NCI-H526 treated with DMSO at 0.1 percent for 48 hours (cell line): Measurements from ENCODE around the gene ST6GALNAC5.
A peak's percentile ranks its signal among the peaks of the same experiment; 100 is the strongest.
"Not testable (repeated sequence)": the region's sequence is repeated elsewhere in the genome, so short reads cannot be mapped to it uniquely, and the experiment has no call there.

Source experiments
- DNase-seq: peaks from one replicate; lab custom pipeline; 2025; lab: John Stamatoyannopoulos, UW

The ST6GALNAC5 gene

DNA sequence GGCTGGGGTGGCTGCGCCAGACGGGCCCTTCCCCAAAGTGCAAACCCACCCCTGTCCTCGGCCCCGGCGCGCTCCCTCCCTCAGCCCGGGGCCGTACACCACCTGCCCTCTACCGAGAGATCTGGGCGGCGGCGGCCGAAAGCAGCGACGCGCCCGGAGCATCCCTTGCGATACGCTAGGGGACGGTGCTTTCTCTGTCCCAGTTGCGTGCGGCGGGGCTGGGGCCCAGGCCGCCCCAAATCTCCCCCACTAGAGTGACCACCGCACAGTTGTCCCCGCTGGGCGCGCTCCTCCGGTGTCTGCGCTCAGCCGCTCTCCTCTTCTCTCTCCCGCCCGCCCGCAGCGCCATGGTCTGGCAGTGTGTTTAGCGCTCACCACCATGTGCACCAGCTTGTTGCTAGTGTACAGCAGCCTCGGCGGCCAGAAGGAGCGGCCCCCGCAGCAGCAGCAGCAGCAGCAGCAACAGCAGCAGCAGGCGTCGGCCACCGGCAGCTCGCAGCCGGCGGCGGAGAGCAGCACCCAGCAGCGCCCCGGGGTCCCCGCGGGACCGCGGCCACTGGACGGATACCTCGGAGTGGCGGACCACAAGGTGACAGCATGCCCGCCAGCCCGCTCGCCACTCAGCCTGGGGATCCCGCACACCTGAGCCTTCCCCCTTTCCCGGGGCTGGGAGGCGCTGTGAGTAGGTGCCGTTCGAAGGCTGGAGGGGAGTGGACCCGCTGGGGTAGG is 1.0 kb downstream of the ST6GALNAC5 start:
- DNase-seq = peak; percentile 78

DNA sequence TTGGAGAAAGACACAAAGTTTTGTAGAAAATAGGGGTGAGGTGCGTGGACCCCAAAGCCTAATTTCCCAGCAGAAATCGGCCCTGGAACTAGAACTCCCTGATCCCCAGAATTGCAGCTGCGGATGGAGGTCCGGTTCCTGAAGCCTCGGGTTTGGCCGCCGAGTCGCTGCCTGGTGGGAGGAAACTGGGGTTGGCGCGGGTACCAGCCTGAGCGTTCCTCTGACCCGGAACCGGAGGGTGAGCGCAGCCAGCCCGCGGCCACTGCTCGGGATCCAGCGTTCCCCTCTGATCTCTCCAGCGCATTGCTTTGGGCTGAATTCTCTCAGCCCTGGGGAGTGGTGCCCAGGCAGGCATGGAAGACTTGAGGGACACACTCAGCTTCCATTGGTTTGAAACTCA is 1.6 kb downstream of the ST6GALNAC5 start:
- DNase-seq = peak; percentile 55

DNA sequence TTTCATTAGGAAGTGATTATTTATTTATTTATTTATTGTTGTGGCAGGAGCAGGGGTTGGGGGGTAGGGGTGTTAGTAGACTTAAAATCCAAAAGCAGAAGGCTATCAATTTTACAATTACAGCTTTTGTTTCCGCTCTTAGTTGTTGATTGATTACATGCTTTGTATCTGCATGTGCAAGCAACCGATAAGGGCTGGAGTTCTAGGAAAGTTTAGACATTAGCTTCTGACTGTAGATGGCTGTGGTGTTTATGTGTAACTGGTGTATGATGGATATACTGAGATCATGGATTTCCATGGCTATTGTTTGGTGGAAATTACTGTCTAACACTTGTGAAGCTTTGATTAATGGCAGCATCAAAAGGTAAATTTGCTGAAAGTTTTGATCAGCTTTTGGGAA is 2.8 kb downstream of the ST6GALNAC5 start:
- DNase-seq = no peak

DNA sequence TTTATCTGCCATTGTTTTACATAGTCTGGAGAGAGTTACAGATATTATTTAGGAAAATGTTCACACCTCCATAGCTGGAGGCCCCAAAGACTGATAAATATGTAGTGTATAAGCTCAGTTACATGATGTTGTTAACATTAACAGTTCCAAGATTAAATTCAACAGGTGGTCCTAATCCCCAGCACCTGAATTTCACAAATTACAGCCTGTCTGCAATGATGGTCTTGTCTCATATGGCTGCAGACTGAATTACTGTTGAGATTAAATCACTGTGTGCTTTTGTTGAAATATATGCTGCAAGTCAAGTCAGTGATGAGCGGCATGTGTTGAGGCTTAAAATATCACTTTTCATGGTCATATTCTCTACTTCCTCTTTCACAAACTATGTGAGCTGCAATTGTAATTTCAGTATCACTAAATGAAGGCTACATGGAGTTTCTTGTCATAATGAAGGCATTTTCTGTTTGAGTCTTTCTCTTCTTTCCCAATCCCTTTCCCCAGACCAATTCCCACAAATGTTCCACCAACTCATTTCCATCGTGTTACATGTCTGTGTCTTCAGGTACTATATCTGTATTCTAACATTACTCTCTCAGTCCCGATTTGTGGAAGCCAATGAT is 4.2 kb downstream of the ST6GALNAC5 start:
- DNase-seq = no peak

DNA sequence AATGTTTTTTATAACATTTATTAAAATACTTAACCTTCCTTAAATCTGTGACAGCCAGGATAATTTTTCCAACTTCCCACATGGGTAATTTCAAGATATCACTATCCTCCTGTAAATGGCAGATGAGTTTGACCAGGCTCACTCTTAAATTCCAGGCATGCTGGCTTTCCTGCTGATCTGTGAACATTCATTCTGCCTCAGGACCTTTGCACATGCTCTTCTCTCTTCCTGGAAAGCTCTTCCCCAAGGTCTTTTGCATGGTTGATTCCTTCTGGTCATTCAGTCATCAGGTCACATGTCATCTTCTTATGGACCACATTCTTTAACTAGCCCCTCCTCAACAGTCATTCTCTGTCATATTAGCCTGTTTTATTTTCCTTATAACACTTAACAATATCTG is 5.7 kb downstream of the ST6GALNAC5 start:
- no peak for DNase-seq

DNA sequence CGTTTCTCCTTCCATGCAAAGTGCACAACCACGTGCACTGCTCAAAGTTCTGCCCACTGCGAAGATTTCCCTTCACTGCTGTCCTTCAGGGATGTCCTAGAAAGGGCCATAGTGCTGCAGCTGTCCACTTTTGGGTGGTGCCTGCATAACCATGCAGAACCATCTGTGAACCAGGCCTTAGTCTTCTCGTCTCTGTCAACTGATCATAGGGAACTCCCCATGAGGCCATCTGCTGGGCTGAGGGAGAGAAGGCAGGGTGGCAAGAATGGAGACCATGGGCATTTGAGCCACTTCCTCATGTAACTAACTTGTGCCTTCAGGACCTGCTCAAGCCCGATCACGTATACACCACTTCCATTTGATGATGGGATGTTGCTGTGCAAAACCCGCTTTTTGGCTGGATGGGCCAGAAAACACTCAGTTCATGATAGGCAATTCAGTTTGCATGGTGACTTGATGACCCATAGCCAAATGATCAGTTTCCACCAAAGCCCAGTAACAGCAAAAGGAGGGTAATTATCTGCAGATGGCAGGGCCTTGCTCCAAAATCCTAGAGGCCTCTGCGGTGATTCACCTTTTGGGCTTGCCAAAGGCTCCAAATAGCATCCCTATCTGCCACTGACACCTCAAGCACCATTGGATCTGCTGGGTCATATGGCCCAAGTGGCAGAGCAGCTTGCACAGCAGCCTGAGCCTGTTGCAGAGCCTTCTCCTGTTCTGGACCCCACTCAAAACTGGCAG is 9.5 kb downstream of the ST6GALNAC5 start:
- DNase-seq = no peak

DNA sequence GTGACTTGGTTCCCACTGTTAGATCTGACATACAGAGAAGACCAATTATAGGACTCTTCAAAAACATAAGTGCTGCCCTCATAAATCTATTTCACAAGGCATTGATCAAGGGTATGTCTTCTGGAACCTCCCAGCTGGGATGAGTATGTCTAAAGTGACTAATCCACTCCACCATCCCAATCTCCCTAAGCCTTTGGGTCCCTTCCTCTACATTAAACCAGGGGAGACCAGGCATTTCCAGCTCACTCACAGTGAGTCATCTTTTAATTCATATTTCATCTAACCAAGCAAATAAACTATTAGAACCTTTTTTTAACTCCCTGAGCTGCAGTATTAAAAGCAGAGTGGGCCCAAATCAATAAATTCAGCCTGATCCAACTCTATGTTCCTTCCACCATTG is 11.7 kb downstream of the ST6GALNAC5 start:
- not testable (repeated sequence) for DNase-seq

DNA sequence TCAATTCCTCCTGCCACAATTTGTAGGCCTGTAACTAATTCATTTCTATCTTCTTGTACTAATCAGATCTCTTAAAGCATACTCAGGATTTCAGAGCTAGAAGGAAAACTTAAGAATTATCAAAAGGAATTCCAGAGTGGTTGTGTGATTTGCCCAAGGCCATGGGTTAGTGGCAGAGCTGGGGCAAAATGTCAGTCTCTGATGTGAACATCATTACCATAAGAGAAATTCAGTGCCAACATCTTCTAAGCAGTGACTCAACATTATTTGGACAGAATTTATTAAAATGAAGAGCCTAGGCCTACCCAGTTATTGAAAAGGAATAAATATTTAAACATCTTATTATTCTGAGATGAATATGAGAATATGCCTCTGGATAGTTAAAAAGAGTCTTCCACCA is 14.5 kb downstream of the ST6GALNAC5 start:
- DNase-seq = no peak

DNA sequence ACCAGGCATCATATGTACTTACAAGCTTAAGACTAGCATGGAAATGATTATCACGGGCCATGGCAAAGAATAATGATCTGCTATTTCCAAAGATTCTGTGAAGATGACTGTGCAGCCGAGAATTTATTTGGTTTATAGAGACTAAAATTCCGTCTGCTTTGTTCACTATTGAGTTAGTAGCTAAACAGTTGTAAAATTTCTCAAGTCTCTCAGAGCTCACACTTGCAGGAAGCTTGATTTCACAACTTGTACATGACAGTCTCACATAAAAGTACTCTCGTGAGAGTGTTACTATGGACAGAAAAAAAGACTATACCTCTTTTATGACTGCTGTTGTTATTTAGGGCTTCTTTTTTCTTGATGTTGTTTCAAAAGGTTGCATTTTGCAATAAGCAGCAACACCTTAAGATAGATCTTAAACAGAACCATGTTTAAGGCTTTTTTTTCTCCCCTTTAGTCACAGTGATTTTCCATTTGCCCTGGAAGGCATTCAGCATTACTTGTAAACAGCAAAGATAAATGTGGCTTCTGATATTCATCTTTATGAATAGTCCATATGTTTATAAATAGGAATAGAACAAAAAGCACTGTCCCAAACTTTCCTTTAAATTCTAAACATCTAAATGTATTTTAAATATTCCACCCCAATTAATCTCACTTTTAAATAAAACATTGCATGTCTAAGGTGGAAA is 24.8 kb downstream of the ST6GALNAC5 start:
- DNase-seq = no peak

DNA sequence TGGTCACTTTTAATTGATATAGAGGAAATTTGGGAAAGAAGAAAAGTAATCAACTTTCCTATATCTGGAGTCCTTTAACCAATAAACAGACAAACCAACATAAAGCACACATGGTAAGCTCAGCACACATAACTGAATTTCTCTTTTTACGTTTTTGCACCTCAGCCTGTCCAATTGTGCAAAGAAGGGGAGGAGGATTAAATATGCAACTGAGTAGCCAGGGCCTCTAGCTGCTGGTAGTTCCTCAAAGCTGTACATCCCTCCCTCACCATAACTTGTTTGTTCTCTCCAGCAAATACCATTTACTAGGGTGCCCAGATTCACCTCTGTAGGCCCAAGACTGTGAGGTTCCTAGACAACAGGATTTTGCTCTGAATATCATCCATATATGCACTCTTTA is 25.4 kb downstream of the ST6GALNAC5 start:
- no peak for DNase-seq

DNA sequence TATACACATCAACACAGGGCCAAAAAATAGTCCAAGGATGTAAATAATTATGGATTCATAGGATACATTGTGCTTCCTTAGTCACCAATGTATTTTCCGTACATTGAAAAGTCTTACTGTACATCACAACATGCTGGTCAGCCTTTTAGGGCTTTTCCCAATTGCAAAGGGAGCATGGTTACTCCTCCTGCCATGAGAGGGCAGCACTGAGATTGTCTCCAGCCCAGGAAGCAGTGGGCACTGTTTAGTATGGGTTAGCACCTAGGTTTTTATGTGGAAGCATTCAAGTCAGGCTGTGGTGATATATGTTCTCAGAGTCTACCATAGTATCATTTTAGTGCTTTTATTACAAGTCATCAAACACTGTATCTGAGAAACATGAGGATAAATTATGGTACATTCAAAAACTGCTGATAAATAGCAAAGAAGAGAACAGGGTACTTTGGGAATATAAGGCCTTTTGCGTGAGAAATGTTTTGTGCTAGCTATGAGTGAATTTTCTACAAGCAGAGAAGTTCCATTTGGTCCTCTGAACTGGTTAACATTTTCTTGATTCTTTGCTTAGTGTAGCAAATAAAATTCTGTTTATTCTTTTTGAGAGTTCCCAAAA is 34.0 kb downstream of the ST6GALNAC5 start:
- DNase-seq = peak; percentile 9

DNA sequence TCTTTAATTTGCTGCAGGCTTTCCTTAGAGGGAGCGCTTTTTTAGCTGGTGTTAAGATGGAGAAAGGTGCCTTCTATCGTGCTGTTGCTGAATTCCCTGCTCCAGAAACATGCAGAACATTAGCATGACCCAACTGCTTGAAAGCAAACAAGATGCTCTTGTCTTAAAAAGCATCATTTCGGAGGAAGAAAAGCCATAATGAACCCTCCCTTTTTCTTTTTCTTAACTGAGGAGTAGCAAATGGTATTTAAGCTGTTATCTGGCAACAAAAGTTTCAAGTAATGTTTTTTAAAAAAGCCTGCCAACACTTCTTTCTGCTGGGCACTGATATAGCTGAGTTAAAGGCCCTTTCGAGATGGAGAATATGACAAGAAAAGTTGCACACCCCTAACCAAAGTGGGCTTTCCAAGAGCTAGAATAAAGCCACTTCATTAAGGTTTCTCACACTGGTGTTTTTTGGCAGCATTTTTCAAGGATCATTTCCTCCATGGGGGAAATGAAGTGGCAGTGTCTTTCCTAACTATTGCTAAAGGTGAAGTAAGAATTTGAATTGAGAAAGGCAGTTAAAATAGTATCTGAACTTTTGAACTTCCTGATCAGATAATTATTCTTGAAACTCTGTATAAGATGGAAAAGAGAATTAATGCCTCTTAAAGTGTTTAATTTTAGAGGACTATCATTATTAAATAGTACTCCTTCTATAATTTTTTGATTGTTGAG is 38.8 kb downstream of the ST6GALNAC5 start:
- DNase-seq = no peak

DNA sequence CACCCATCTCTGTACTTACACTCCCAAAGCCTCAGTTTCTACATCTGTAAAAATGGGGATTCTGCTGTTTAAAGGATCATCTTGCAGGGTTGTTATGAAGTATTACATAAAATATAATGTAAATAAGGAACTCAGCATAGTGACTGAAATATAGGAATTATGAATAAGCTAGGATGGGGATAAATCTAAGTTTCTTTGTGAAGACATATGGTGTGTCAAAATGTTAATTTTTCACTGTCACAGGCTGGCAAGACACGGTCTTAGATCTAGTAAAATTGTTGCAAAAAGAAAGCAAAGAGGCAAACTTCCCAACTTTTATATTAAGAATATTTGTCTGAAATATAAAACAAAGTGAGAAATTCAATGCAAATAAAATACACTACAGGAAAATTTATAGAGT is 42.0 kb downstream of the ST6GALNAC5 start:
- no peak for DNase-seq

DNA sequence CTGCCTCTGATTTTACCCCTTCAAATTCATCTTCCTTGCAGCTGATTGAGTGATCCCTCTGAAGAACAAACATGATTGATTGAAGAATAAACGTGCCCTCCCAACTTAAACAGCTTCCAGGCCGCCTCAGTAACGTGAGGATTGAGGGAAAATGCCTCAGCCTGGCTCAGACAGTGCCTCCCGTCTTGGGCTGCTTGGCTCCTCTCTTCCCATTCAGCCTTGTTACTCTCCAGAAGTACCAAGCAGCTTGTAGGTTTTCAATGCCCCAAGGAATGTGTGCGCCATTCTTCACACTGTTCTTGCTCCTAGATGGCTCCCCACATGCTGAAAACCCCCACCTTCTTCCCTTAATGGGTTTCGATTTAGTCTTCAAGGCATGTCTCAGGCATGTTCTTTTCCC is 51.8 kb downstream of the ST6GALNAC5 start:
- DNase-seq = no peak

DNA sequence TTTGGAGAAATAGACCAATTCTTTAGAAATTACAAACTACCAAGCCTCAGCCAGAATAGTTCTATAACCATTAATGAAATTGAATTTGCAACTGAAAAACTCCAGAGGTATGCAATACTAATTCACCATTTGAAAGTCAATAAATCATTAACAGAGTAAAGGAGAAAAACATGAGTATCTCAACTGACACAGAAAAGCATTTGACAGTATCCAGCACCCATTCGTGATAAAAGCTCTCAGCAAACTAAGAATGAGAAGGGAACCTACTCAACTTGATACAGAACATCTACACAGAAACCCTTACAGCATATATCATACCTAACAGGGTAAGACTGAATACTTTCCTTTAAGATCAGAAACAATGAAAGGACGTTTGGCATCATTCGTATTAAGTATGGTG is 54.3 kb downstream of the ST6GALNAC5 start:
- DNase-seq = no peak

DNA sequence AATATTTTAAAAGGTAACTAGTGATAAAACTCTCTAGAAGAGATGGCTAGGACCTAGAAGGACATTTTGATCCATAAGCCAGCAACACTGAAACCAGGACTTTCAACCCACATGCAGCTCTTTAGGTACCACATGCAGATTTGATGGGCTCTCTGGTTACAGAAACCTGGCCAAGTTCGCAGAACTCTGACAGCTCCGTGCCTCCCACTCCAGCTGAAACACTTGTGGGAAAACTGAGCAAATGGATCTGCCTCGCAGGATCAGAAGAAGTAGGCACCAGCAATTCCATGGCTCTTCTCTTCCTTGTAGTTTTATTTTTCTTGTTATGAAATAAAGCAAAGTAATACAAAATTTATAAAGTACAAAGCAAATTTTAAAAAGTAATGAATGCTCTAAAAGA is 58.5 kb downstream of the ST6GALNAC5 start:
- DNase-seq = no peak

DNA sequence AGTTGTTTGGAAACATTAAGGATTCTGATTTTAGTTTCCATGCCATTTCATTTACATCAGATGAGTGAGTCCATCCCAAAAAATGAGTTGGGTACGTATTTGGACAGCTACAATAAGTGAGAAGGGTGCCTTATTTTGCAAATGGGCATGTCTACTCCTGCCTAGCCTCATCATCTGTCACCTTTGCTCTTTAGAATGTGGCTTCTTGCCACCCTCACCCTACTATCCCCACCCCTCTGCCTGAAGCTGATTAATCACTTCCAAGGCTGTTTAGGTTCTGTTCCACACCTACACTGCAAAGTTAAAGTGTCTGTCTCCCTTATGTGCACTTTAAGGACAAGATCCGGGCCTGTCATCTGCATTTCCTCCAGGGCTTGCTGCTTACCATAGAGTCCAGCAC is 61.2 kb downstream of the ST6GALNAC5 start:
- DNase-seq = no peak

DNA sequence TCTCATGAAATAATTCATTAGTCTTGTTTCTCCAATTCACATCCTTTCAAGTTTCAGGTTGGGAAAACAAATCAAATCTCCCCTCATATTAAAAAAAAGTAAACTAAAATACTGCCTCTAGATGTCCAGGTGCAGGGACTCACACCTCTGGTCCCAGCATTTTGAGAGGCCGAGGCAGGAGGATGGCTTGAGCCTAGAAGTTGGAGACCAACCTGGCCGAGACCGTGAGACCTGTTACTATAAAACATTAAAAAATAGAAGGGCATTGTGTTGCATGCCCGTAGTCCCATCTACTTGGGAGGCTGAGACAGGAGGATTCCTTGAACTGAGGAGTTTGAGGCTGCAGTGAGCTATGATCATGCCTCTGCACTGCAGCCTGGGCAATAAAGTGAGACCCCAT is 61.9 kb downstream of the ST6GALNAC5 start:
- no peak for DNase-seq

DNA sequence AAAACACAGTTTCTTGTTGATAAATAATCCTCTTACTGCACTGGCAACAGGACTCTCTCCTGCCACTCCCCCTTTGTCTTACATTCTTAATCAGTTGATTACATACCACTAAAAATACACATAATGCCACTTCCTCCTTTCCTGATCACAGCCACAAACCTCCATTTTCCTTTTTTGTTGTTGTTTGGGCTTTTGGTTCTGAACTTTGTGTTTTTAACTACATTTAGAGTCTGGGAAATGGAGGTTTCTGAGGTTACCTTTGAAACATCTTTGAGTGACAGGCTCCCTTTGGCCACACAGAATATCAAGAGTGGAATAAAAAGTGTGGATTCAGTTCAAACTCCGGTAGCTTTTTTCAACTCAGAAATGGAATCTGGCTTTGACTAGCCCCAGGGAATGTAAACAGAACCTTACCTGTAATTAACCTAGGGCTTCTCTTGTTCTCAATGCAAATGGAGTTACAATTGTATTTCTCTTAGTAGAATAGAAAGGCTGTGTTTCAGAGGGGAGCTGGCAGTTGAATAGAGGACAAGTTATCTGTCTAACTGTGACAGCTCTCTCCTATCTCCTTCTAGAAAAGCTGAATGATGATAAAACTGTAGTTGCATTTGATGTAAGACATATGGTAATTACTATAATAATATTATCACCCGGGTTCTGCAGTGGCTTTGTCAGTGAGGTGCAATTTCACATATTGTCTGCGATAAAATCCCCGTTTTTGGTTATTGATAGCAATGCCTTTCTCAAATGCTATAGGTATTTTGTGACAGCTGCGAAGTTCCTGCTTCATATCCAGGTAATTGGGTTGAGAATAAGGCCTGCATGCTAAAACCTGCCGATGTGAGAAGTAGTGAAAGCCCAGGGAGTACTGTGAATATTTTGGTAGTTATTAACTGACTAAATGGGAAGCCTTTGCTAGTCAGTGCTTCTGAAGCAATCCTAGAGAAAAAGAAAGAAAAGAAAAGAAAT is 66.9 kb downstream of the ST6GALNAC5 start:
- peak; percentile 86 for DNase-seq

DNA sequence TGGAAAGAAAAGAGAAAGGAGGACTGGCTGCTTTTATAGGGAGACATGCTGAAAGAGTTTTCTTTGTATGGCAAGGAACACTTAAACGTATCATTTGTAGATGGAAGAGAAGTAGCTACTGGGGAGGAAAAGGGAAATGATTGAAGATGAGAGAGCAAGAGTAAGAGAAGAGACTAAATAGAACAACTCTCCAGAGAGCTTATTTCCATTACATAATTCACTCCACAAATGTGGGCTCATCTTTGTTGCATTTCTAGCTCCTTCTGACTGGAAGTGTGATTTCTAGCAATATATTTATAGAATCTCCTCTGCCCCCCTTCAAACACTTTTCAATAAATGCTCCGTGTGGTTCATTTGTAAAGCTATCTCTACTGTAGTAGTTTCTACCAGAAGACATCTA is 71.0 kb downstream of the ST6GALNAC5 start:
- no peak for DNase-seq
